ENCODE results near the gene OR7A5.
"Not testable (repeated sequence)": the region's sequence is repeated elsewhere in the genome, so short reads cannot be mapped to it uniquely, and the experiment has no call there.

The OR7A5 gene

GRCh38 chr19:14835011-14835410 is at the start of gene OR7A5, which contains the start of gene OR7C1:
Gene OR7A5 (minus strand): TSS chr19:14835185. CDS start chr19:14828241, 6,944 bp downstream.
Gene OR7C1 (minus strand): TSS chr19:14835185. CDS start chr19:14800136, 35,049 bp downstream.
- no peak for DNase-seq (ENCODE audit: low read depth)

DNA sequence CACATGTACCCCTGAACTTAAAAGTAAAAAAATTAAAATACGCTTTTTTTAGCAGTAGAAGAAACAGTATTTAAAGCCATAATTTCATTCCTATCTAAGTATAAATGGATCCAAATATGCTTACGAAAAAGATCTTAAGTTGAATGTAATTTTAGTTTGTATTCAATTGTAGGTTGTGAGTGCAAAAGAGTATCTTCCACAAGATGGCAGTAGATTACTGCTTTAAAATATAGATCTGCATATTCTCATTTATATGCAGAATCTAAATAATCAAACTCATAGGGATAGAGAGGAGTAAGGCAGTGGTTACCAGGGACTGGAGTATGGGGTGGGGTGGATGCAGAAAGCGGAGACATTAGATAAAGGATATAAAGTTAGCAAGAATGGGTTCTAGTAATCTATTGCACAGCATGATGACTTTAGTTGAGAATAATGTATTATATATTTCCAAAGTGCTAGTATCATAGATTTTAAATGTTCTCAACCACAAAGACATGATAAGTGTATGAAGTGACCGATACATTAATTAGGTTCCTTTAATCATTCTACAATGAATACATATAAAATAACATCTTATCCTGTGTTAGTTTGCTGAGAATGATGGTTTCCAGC is 36.7 kb upstream of the OR7A5 start:
- DNase-seq (ENCODE audit: low read depth): no peak

GRCh38 chr19:14868497-14868896 is 33.5 kb upstream of the OR7A5 start:
- DNase-seq (ENCODE audit: low read depth): no peak

DNA sequence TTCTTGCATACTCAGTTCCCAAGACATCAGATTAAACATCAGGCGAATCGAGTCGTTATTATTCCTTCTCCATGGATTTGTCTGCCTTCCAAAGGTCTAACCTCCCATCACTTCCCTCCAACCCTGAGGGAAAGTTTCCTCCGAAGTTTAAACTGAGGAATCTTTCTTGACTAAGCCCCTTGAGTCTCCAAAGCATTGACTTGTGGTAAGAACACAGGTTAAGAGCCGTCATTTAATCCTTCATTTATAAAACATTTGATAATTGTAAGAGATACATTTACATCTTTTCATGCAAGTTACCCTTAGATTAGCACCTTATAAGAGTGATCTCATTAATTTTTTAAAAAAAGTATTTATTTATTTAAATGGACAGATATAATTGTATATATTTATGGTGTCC is 13.8 kb upstream of the OR7A5 start, which contains the start of gene OR7A10:
TSS of gene OR7A10 (minus strand) at position 101 of the 400 bp plus-strand sequence. CDS start 7,045 bp downstream, outside the sequence.
- no peak for DNase-seq (ENCODE audit: low read depth)

DNA sequence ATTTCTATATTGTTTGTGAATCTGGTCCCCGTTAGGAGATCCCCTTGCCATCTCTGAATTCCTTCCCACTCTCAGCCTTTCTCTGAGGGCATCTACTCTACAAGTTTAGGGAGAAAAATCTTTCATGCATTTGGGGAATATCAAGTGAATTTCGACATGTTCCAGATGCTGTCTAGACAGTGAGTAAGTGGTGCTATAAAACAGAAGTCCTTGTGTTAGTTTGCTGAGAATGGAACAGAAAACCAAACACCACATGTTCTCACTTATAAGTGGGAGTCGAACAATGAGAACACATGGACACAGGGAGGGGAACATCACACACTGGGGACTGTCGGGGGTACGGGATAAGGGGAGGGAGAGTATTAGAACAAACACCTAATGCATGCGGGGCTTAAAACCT is 8.6 kb upstream of the OR7A5 start:
- DNase-seq (ENCODE audit: low read depth): no peak

GRCh38 chr19:14843169-14843568 is 8.2 kb upstream of the OR7A5 start:
- no peak for DNase-seq (ENCODE audit: low read depth)

DNA sequence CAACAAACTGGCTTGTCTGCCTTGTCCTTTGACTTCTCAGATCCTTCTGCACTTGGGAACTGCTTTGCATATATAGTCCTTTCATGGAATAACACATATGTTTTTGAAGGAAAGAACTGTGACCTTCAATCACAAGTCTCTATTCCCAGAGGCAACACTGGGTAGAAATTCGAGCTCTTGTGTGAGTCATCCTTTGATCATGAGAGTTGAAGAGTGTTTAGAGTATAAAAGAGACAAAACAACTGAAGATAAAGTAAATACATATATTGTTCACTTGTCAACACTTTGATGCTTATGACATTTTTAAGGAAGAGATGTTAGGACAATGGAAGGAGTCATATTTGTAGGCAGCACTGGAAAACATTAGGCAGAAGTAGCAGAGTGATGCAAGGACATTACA is 5.2 kb upstream of the OR7A5 start:
- DNase-seq (ENCODE audit: low read depth): no peak

GRCh38 chr19:14837391-14837790 is 2.4 kb upstream of the OR7A5 start:
- no peak for DNase-seq (ENCODE audit: low read depth)

GRCh38 chr19:14830702-14831101 is 4.3 kb downstream of the OR7A5 start:
- no peak for DNase-seq (ENCODE audit: low read depth)

DNA sequence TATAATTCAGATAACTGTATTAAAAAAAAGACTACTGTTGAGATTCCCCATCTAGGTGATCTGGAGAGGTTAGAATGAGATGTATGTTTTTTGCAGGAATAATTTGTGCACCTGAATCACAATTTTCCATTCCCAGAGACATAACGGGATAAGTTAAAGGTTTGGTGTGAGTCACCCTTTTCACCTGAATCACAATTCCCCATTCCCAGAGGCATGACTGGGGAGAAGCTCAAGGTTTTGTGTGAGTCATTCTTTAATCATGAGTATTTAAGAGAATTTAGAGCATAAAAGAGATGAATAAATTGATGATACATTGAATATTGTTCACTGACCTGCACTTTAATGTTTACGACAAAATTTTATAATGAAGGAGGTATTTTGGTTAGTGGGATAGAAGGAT is 9.0 kb downstream of the OR7A5 start:
- DNase-seq (ENCODE audit: low read depth): no peak

DNA sequence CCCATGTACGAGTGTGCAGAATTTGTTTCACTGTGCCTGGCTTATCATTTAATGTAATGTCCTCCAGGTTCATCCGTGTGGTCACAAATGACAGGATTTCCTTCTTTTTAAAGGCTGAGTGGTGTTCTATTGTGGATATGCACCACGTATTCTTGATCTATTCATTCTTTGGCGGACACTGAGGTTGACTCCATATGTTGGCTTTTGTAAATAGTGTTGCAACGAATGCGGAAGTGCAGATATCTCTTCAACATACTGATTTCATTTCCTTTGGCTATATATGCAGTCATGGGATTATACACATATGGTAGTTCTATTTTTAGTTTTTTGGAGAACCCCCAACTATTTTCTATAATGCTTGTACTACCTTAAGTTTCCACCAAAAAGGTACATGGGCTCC is 13.0 kb downstream of the OR7A5 start:
- no peak for DNase-seq (ENCODE audit: low read depth)

DNA sequence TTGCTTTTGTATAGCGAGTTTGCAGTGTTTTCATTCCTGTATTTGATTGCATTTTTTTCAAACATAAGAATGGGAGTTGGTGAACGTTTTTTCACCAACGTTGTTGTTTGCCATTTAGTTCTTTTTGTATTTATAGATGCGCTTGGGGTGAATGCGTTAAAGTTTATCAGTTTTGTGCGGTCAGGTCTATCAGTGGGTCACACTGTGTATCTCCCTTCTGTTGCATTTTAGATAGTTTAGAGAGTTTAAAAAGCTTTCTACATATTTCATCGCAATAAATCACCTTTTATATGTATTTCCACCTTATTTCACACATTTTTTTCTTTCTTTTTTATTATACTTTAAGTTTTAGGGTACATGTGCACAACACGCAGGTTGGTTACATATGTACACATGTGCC is 16.4 kb downstream of the OR7A5 start:
- DNase-seq (ENCODE audit: low read depth): no peak

- DNase-seq (ENCODE audit: low read depth): no peak
Measured at GRCh38 chr19:14817052-14817451, 17.9 kb downstream of the OR7A5 start.

- DNase-seq (ENCODE audit: low read depth): no peak
Measured at GRCh38 chr19:14814982-14815652, 19.9 kb downstream of the OR7A5 start.

- no peak for DNase-seq (ENCODE audit: low read depth)
Measured at GRCh38 chr19:14809272-14810057, 25.5 kb downstream of the OR7A5 start.

- no peak for DNase-seq (ENCODE audit: low read depth)
Measured at GRCh38 chr19:14804765-14805164, 30.2 kb downstream of the OR7A5 start.

DNA sequence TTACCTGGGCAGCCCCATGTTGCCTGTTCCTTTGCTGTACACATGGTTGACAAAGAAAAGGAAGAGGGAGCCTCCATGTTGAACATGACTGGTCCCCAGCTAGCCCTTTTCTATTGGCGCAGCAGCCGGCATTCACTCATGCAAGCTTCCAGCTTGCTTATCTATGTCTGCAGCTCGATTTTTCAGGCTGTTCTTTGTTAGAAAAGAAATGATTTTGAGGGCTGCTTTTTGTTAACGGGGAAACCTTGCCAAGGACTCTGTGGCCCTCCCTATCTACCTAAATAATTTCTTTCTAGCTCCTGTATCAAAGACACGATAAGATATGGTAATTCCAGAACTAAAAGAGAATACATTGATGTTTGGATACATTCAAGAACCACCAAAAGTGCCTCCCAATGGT is 36.2 kb downstream of the OR7A5 start:
- no peak for DNase-seq (ENCODE audit: low read depth)

DNA sequence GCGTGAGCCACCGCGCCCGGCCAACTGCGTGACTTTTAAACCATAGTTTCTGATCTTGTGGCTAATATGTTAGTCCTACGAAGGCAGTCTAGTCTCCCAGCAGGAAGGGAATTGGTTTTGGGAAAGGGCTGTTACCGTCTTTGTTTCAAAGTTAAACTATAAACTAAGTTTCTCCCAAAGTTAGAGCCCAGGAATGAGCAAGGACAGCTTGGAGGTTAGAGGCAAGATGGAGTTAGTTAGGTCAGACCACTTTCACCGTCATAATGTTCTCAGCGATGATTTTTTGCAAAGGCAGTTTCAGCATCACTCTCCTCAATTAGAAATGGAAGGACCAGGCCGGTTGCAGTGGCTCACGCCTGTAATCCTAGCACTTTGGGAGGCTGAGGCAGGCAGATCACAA is 39.0 kb downstream of the OR7A5 start:
- DNase-seq (ENCODE audit: low read depth): no peak

DNA sequence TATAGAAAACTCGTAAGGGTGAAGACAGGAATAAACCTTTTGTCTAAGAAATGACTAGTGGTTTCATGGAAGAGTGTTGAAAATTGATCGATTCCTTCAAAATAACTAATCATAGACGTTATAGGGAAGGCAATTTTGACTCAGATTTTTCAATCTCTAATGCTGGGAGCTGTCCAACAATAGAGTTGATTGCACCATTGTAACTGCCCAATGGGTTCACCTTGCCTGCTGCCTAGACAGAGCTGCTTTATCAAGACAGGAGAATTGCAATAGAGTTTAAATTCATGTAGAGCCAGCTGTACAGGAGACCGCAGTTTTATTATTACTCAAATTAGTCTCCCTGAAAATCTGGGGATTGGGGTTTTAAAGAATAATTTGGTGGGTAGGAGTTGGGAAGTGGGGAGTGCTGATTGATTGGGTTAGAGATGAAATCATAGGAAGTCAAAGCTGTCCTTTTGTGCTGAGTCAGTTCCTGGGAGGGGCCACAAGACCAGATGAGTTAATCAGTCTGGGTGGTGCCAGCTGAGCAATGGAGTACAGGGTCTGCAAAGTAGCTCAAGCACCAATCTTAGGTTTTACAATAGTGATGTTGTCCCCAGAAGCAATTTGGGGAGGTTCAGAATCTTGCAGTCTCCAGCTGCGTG is 39.8 kb downstream of the OR7A5 start:
- no peak for DNase-seq (ENCODE audit: low read depth)

- not testable (repeated sequence) for DNase-seq (ENCODE audit: low read depth)
Measured at GRCh38 chr19:14792250-14792649, 42.7 kb downstream of the OR7A5 start.

GRCh38 chr19:14786421-14786851 is 48.5 kb downstream of the OR7A5 start:
- no peak for DNase-seq (ENCODE audit: low read depth)

GRCh38 chr19:14785102-14785793 is 49.7 kb downstream of the OR7A5 start:
- DNase-seq (ENCODE audit: low read depth): not testable (repeated sequence)

Measured in stimulated activated CD8-positive, alpha-beta memory T cell treated with anti-CD3 and anti-CD28 coated beads, Interleukin-12 subunit alpha, Interleukin-12 subunit beta, amount 100 ng/mL, for 4 hours (primary cell).